ENCODE measurements around the gene TMEM192.
"Not testable (repeated sequence)": the region's sequence is repeated elsewhere in the genome, so short reads cannot be mapped to it uniquely, and the experiment has no call there.

The TMEM192 gene

DNA sequence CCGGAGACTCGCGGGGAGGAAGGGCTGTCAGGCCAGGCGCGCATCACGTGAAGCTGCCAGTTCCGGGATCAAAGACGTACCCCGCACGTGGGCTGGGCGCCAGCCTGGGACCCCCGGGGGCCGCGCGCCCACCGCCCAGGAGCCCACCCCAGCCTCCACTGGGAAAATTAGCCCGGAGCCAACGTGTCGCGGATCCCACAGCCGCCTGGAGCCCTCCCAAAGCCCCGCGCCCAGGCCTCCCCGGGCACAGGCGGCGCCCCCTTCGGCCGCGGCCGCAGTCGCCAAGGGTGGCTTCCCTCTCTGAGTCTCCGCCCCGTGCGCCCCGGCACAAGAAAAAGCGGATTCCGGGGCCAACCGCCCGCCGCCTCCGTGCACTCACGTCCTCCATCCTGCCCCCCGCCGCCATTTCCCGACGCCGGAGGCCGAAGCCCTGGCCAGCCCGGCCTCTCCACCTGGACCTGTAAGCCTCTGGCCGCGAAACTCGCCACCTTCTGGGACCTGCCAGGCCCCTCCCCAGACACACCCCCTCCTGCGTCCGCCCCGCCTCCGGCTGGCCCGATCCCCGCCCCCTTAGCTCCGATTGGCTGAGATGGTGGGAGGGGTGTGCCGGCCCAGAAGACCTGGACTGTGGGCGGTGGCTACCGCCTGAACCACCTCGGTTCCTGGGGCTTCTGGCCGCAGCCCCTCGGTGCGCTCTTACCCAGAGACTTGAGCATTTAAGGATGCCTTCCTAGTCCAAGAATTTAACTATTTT is at the start of gene TMEM192:
Gene TMEM192 (minus strand): TSS at position 493 of the 754 bp plus-strand sequence. CDS start 87 bp downstream, at position 406.
- peak; percentile 92 for DNase-seq

DNA sequence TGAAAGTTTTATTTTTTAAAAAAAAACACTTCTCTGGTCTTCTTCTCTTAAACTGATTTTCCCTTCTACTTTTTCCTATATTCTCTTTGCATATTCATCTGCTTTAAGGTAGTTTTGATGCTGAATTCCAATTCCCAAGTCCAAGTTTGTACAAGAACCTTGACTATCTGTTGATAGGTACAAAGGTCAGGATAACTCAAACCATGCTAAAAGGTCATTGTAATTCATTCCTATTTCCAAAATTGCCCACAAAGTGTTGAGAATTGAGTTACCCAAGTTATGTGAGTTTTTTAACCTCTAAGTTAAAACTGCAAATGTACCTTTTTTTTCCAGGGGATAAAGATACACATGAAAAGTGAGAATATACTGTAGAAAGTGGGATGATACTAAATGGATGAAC is 46.1 kb upstream of the TMEM192 start:
- no peak for DNase-seq

DNA sequence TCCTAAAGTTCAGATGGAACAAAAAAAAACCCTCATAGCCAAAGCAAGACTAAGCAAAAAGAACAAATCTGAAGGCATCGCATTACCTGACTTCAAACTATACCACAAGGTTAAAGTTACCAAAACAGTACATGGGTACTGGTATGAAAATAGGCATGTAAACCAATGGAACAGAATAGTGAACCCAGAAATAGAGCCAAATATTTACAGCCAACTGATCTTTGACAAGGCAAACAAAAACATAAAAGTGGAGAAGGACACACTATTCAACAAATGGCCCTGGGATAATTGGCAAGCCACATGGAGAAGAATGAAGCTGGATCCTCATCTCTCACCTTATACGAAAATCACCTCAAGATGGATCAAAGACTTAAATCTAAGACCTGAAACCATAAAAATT is 44.2 kb upstream of the TMEM192 start:
- no peak for DNase-seq

DNA sequence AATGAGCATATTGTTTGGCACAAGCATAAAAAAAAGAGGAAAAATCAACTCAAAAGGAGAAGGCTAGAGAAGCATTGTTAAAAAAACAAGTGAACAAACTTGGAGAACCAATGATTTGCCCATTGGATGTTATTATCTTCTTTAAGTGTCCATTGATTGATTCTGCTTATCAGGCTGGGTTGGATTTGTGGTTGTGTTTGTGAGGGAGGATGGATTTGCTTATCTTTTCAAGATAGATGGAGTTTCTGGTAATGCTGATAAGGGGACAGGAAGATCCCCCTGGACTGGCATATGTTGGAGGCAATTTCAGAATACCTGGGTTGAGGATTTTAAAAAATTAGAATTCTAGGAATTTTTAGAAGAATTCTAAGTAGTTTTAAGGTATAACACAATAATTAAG is 41.8 kb upstream of the TMEM192 start:
- no peak for DNase-seq

DNA sequence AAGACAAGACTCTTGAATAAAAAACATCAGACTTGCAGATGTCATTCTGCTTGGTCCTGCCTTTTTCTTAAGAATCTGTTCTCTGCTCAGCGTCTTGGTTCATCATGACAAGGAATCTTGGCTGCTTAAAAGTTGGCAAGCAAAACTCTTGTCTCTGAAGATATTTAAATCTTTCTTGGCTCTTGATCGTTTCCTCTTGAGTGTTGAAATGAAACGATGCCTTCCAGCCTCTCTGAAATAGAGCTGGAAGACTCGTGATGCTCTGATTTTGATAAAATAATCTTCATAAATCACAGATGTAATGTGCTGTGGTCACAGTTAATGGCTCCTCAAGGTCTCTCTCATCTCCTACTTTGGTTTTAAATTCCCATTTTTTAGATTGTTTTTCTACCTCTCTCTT is 39.9 kb upstream of the TMEM192 start:
- no peak for DNase-seq

DNA sequence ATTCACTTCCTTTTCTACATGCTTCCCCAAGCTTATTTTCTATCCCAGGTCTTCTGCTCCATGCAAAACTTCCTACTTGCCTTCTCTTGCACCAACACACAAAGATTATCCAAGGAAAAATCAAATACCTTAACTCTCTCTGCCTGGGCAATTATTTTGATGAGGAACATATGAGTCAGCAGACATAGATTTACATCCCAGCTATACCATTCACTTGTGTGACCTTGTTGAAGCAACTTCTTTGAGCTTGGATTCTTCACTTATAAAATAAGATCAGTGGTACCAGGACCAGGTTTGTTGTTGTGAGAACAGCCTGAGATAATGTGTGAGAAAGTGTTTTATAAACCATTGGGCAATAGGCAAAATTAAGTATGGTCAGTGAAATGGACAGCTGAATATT is 39.1 kb upstream of the TMEM192 start:
- DNase-seq: no peak

DNA sequence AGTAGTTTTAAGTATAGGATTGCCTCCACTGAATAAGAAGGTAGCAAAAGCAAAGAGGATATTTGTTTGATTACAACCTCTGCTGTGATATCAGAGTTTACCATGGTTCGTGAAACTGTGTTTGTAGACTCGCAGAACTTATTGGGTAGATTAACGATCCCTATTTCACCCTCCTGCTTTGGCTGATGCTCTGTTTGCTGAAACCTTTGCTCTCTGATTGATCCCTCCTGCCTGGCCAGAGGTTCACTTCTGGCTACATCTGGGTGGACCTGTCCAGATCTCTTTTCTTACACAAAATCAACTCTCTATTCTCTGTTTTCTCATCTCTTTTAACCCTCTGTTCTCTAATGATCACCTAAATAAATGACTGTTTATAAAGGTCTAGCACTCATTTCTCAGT is 37.9 kb upstream of the TMEM192 start:
- no peak for DNase-seq

DNA sequence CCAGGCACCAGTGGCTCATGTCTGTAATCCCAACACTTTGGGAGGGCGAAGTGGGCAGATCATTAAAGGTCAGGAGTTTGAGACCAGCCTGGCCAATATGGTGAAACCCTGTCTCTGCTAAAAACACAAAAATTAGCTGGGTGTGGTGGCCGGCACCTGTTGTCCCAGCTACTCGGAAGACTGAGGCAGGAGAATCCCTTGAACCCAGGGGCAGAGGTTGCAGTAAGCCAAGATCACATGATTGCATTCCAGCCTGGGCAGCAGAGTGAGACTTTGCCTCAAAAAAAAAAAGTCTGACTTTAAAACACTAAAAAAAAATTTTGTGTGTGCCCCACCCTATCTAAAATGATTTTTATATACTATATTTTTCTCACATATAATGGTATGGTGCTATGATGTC is 26.2 kb upstream of the TMEM192 start:
- no peak for DNase-seq

DNA sequence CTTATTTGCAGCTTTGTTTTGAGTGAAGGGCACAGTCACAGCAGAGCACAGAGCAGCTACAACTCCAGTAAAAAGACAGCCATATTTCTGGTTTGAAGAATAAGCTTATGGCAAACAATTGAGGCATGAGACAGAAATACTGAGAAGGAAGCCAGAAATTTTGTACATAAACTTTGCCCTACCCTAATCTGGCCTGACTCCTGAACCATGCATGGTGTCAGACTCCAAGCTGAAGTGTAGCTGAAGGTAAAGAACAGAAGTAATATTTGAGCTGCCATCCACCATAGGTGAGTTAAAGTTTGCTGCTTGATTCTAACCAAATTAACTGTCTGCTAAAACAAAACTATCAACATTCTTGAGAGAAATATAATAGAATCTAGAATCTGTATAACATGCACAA is 24.5 kb upstream of the TMEM192 start:
- DNase-seq: no peak

DNA sequence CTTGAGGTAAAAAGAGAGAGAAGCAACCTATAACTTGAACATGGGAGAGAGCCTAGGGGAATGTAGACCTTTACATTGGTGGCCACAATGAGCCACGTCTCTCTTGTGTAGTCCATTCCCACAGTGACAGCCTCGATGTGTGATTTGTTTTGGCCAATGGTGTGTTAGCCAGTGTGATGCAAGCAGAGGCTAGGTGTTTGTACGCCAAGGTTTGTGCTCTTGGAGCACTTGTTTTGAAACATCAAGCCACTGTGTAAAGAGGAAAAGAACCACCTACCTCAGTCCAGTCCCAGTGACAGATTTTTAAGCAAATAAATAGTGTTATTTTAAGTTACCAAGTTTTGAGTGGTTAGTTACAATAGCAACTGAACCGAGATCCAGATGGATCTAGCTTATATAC is 23.9 kb upstream of the TMEM192 start:
- no peak for DNase-seq

DNA sequence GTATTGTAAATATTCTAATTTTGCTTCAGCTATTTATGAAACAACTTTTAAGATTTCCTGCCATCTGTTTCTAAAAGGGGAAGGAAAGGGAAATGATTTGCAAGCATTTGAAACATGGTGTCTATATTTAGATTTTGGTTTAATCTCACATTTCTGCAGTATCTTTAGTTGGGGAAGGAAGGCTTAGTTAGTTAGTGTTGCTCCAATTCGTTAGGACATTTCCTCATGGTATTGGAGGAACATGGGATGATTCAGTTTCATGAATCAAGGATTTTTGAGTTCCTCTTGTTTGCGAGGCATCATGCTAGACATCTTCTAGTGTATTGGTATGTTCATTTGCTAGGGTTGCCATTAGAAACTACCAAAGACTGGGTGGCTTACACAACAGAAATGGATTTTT is 20.5 kb upstream of the TMEM192 start:
- no peak for DNase-seq

DNA sequence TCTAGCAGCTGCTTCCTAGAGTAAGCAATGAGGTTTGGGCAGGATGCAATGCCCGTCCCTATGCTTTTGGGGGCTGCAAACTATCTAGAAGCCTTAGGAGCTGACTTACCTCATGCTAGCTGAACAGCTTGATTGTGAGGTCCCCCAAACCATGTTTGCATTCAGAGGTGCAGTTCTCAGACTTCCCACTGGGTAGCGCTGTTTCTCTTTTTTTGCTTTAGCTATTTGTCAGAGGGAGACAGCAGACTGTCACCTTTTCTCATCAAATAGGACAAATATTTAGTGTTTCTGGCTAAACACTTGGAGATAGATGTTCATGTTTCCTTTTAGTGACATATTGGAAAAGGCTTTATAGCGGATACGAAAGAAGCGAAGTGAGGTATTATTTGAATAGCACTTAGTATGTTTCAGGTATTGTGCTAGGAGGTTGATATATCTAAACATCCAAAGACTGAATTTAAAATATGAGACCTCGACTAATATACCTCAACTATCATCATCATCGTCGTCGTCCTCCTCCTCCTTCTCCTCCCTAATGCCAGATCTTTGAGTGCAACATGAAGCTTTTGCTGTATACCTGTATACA is 18.7 kb upstream of the TMEM192 start:
- peak; percentile 81 for DNase-seq

DNA sequence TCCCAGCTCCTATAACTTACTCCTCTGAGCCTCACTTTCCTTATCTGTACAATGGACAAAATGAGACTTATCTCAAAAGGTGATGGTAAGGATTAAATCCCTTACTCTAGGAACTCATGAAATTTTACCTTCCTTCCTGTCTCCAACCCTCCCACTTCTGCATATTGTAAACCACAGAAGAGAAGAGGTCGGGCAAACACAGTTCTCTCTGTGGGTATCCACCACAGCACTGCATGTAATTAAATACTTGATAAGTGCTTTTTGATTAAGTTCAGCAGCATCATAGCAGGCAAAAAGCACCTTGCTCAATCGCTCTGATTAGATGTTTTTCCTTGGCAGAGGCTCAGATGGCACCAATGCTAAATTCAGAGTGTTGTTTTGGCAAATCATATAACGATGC is 17.3 kb upstream of the TMEM192 start:
- DNase-seq: no peak

DNA sequence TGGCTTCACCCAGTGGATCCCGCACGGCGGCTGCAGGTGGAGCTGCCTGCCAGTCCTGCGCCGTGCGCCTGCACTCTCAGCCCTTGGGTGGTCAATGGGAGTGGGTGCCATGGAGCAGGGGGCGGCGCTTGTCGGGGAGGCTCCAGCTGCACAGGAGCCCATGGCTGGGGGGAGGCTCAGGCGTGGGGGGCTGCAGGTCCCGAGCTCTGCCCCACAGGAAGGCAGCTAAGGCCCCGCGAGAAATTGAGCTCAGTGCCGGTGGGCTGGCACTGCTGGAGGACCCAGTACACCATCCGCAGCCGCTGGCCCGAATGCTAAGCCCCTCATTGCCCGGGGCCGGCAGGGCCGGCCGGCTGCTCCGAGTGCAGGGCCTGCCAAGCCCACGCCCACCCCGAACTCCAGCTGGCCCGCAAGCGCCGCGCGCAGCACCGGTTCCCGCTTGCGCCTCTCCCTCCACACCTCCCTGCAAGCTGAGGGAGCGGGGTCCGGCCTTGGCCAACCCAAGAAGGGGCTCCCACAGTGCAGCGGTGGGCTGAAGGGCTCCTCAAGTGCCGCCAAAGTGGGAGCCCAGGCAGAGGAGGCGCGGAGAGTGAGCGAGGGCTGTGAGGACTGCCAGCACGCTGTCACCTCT is 13.3 kb upstream of the TMEM192 start:
- not testable (repeated sequence) for DNase-seq

DNA sequence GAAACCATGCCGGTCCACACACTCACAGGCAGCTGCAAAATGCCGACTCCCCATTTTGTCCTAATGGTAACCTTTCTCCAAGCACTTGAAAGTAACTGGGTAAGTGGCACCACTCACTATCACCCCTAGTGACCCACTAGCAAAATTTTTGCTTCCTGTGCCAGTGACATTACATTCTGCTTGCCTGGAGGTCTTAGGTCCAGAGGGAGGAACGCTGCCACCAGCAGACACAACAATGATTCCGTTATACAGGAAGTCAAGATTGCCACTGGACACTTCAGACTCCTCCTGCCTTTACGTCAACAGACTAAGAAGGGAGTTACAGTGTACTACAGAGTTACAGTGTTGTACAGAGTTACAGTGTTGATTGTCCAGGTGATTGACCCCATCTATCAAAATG is 11.8 kb upstream of the TMEM192 start:
- no peak for DNase-seq

DNA sequence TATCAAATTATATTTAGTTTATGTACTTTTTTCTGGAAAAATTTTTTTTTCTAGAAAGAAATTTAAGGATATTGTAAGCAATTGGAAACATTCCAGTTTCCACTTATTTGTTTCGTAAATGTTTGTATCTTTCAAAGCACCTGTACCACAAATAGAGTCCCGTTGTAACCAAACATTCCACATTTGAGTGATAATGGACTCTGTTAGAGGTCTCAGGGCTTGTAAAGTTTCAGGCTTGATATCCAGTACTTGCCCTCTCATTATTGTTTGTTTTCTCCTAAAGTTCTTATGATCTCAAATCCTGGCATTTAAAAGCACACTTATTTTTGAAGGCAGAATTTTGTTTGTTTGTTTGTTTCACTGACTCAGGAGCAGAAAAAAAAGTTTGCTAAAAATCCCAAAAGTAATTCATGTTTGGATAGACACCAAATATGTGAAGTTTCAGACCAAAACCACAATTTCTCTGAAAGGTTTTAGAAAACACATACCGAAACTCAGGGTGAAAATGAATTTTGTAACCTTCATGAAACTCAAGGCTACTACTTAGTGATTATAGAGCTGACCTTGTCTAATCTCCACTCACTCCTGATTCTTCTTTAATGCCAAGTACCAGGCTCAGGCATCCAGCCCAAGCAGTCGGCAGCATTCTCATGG is 5.7 kb upstream of the TMEM192 start:
- DNase-seq: no peak

DNA sequence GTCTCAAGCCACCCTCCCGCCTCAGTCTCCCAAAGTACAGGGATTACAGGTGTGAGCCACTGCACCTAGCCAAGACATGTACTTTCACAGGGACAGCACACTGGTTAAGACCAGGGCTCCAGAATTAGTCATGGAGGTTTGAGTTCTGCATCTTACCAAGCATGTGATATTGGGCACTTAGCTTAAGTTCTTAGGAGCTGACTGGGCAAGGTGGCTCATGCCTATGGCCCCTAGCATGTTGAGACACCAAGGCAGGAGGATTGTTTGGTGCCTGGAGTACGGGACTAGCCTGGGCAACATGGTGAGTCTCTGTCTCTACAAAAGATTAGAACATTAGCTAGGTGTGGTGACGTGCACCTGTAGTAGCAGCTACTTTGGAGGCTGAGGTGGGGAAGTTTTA is 2.6 kb upstream of the TMEM192 start:
- no peak for DNase-seq

DNA sequence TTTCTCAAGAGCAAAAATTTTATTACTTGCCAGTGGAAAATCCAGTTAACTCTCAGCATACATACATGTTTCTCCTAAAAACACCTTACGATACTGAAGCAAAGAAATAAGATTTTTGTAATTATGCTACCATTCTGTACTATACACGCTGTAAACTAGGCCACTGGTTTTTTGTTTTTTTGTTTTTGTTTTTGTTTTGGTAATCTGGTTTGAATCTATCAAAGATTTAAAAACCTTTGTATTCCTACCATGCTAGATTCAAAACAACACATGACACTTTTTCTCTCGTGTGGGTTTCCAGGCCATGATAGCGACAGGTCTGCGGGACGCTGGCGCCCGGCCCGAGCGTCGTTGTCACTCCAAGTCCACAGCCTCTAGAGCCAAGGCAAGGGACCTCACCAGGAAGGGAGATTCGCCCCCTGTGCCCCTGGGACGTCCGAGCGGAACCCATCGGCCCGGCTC is 723 bp downstream of the TMEM192 start:
- no peak for DNase-seq

DNA sequence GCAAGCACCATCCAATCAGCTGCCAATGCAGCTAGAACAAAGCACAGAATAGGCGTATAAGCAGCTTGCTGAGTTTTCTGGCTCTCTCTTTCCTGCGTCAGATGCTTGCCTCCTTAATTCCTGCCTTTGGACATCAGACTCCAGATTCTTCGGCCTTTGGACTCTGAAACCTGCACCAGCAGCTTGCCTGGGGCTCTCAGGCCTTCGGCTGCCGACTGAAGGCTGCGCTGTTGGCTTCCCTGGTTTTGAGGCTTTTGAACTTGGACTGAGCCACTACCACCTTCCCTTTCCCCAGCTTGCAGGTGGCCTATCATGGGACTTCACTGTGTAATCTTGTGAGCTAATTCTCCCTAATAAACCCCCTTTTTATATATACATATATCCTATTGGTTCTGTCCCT is 6.1 kb downstream of the TMEM192 start:
- no peak for DNase-seq

DNA sequence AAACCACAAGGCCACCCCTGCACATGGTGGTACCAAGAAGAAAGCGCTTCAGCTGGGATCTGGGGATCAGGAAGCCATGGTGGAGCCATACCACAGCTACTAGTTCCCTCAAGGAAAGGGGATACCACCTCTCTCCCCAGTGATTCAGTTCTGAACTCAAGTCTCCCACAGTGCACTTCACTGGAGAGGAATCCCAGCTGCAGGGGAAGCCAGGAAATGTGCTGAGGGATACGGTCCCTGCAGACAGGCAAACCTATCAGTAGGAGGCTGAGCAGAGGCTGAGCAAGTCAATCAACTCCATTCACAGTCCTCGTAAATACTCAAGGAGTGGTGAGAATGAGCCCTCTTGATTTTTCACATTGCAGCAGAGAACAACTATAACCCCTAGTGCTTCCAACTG is 11.0 kb downstream of the TMEM192 start:
- no peak for DNase-seq

DNA sequence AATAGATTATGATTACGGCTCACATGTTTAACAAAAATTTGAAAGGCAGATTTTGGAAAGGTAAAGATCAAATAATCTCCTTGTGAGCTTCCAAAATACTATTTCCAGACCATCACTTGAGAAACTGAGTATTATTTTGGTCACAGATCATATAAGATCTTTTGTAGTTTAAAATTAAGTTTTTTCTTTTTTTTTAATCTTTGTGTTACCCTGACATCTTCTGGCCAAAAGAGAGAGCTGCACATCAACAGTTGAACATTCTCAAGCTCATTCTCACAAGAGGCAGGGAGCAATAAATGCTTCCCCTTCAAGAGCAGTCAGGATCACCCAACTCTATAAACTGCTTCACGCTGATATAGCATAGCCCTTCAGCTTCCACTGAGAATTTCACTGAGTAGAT is 15.9 kb downstream of the TMEM192 start:
- no peak for DNase-seq

DNA sequence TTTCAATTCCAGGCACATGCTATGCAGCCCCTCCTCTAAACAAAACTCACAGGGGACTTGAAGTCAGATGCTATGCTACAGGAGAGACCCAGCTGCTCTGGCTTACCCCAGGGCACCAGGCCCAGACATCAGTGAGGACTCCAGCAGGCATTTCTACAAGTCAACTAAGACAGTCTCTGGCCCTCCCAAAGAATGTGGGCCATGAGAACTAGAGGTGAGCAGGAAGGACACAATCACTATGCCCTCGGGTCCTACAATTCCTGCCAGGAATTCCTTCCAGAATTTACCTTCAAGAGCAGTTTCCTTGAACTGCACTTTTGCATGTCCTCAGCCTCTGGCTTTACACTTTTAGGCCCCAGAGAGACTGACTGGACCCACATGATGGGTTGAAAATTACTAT is 17.4 kb downstream of the TMEM192 start:
- DNase-seq: no peak

DNA sequence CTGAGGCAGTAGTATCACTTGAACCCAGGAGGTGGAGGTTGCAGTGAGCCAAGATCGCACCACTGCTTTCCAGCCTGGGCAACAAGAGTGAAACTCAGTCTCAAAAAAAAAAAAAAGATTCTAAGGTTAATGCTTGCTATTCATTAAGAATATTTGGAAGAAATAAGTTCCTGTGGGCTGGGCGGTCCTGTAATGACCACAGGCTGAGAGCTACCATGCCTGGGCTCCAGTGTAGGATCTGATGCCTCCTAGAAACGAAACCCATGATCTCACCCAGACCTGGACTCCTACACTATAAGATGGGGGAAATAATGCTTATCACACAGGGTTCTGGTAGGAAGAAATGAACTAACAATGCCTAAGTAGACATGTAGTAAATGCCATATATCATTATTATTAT is 17.8 kb downstream of the TMEM192 start:
- no peak for DNase-seq

DNA sequence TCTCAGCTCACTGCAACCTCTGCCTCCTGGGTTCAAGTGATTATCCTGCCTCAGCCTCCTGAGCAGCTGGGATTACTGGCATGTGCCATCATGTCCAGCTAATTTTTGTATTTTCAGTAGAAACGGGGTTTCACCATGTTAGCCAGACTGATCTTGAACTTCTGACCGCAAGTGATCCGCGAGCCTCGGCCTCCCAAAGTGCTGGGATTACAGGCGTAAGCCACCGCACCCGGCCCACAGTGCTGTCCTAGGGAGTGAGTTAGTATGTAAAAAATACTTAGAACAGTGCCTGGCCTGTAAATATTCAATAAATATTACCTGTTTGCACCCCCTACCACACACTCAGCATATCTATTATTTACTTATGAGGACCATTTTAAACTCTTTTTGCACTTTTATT is 20.5 kb downstream of the TMEM192 start:
- DNase-seq: not testable (repeated sequence)
